H1 (cell line): ENCODE data around the gene MRPS25. TPM values are rescaled to one million over a fixed set of nuclear protein-coding genes. Genes with fewer than 3 reads are reported as not detected.

ENCODE experiments used
- CHD7 ChIP-seq: fragments of 300-600 bp; sonication (generic); IDR thresholded peaks from 2 replicates; pipeline ENCODE4 v1.7.1; 2012; ENCODE audit warnings: low read length, moderate library complexity, mild to moderate bottlenecking, inconsistent platforms; ENCODE audit not compliant: insufficient replicate concordance
- polyA plus RNA-seq, 7 experiments: library from polyadenylated mRNA; depleted of rRNA in 3 of 7; stranded (reverse) in 5 of 7; unstranded in 2 of 7; fragments of >200 nt in 5 of 7; fragments of 200-250 nt in 2 of 7; gene quantifications; 1 replicate in 5 of 7; 2 replicates in 1 of 7; 4 replicates in 1 of 7; pipeline versions ENCODE4 v1.2.1 to v1.2.3, GENCODE V29; 2011 to 2013; ENCODE audit warnings: missing spikeins in 2 of 7, mixed read lengths in 2 of 7
- total RNA-seq: library from RNA; stranded (reverse); fragmentation: NEBNext Ultra II Directional; extraction: Animal tissue kit (Norgen Biotek cat#: 25700); gene quantifications from 2 replicates; pipeline ENCODE4 v1.2.1, GENCODE V29; 2021

MRPS25 gene
- total and polyA plus RNA-seq, 2 of the 8 experiments (the other 6 are each of a cell fraction or from before 2014, with no cell fraction given) = 23.0 to 56.5 TPM

- no peak for TF ChIP-seq CHD7
Measured at GRCh38 chr3:15065550-15066007, 464 bp upstream of the MRPS25 start (continued).
